ENCODE data around the gene ZNF280C.
A peak's percentile ranks its signal among the peaks of the same experiment; 100 is the strongest.

ZNF280C gene

GRCh38 chrX:130162094-130162735 is 106.5 kb downstream of the ZNF280C start:
- H3K9me3 Mint-ChIP-seq = no peaks in the 10 kb centered on the region
- H3K4me1 Mint-ChIP-seq (ENCODE audit: low read depth) = peaks cover 47% of the 10 kb centered on the region
- peaks cover 25% of the 10 kb centered on the region for H3K36me3 Mint-ChIP-seq (ENCODE audit: low read depth)
- DNase-seq = no peak
- H3K27me3 Mint-ChIP-seq = peaks cover 8% of the 10 kb centered on the region
- no peak overlapping the region for H3K27ac Mint-ChIP-seq
- H3K4me3 Mint-ChIP-seq = no peak overlapping the region

- Mint-ChIP-seq H3K36me3 (ENCODE audit: low read depth) (peaks cover 33% of the 10 kb centered on the region), H3K27me3 (peaks cover 14% of the 10 kb centered on the region), H3K27ac (peak overlapping the region; percentile 18), H3K4me1 (ENCODE audit: low read depth) (peaks cover 38% of the 10 kb centered on the region), H3K4me3 (no peak overlapping the region), H3K9me3 (no peaks in the 10 kb centered on the region)
- no peak for DNase-seq
Observed at GRCh38 chrX:130159776-130160175, 108.9 kb downstream of the ZNF280C start.

- no peak for DNase-seq
- Mint-ChIP-seq H3K27ac (peak overlapping the region; percentile 29), H3K9me3 (no peaks in the 10 kb centered on the region), H3K4me3 (no peak overlapping the region), H3K36me3 (ENCODE audit: low read depth) (peaks cover 40% of the 10 kb centered on the region), H3K27me3 (peaks cover 13% of the 10 kb centered on the region), H3K4me1 (ENCODE audit: low read depth) (peaks cover 28% of the 10 kb centered on the region)
Observed at GRCh38 chrX:130158311-130158710, 110.4 kb downstream of the ZNF280C start.

- H3K9me3 Mint-ChIP-seq = no peaks in the 10 kb centered on the region
- H3K27me3 Mint-ChIP-seq = peaks cover 9% of the 10 kb centered on the region
- no peak for DNase-seq
- H3K27ac Mint-ChIP-seq = no peak overlapping the region
- peaks cover 17% of the 10 kb centered on the region for H3K4me1 Mint-ChIP-seq (ENCODE audit: low read depth)
- H3K36me3 Mint-ChIP-seq (ENCODE audit: low read depth) = peaks cover 38% of the 10 kb centered on the region
- H3K4me3 Mint-ChIP-seq = no peak overlapping the region
Observed at GRCh38 chrX:130155564-130155963, 113.1 kb downstream of the ZNF280C start.
